Ovary (tissue), 3 donors: Measurements from ENCODE around the gene SND1.

Experiments
- POLR2A ChIP-seq: fragments of 450-650 bp; IDR thresholded peaks from one replicate; pipeline ENCODE4 v1.6.1; 2017; ENCODE audit warnings: antibody characterized with exemption, mild to moderate bottlenecking, moderate library complexity
- TF ChIP-seq, protein P1 (sequence below), 3 donors: fragments of 450-650 bp in 2 of 3; fragments of 200-600 bp in 1 of 3; IDR thresholded peaks; one replicate each; pipeline versions ENCODE4 v1.5.1 to v1.8.0; 2016 to 2022; ENCODE audit warnings: antibody characterized with exemption in 3 of 3, mild to moderate bottlenecking in 1 of 3
- donor health status: DM: no; HTN: no; CAD: no.

DNA sequence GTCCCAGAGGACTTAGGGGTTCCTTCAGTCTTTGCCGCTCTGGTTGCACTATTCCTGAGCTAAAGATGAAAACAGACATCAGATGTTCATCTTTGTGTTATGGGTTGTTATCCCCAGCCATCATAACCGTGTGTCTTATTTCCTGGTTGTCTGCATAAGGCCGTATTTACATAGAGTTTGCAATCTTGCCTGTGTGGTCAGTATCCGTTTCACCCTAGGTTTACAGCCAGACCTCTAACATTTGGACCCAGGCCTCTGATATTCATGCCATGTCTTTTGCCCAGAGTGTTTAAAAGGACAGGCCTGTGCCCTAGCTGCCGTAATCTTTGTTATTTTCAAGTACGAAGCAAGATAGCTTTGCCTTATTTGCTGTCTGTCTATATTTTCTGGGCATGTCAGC lies 352.6 kb downstream of the SND1 start:
- TF ChIP-seq, protein P1, sequence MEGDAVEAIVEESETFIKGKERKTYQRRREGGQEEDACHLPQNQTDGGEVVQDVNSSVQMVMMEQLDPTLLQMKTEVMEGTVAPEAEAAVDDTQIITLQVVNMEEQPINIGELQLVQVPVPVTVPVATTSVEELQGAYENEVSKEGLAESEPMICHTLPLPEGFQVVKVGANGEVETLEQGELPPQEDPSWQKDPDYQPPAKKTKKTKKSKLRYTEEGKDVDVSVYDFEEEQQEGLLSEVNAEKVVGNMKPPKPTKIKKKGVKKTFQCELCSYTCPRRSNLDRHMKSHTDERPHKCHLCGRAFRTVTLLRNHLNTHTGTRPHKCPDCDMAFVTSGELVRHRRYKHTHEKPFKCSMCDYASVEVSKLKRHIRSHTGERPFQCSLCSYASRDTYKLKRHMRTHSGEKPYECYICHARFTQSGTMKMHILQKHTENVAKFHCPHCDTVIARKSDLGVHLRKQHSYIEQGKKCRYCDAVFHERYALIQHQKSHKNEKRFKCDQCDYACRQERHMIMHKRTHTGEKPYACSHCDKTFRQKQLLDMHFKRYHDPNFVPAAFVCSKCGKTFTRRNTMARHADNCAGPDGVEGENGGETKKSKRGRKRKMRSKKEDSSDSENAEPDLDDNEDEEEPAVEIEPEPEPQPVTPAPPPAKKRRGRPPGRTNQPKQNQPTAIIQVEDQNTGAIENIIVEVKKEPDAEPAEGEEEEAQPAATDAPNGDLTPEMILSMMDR (IDR thresholded peaks at IDR 0.05), result no peak
- no peak for TF ChIP-seq POLR2A
